GM18517 (cell line): ENCODE measurements around the gene H1-8.
"Not testable (repeated sequence)": the region's sequence is repeated elsewhere in the genome, so short reads cannot be mapped to it uniquely, and the experiment has no call there.

Source experiments
- ATAC-seq: cut with Tn5 transposase; IDR thresholded peaks from one replicate; pipeline ENCODE4 v1.9.1; 2021; ENCODE audit warnings: mild to moderate bottlenecking, moderate library complexity; ENCODE audit not compliant: unreplicated experiment

Gene H1-8

GRCh38 chr3:129514563-129514962 lies 28.4 kb upstream of the H1-8 start:
- no peak for ATAC-seq

- not testable (repeated sequence) for ATAC-seq
Observed at GRCh38 chr3:129515108-129515820, 27.7 kb upstream of the H1-8 start.

- not testable (repeated sequence) for ATAC-seq
Observed at GRCh38 chr3:129515821-129516432, 27.0 kb upstream of the H1-8 start.

- no peak for ATAC-seq
Observed at GRCh38 chr3:129517516-129517915, 25.5 kb upstream of the H1-8 start.

- ATAC-seq: no peak
Observed at GRCh38 chr3:129518038-129518561, 24.9 kb upstream of the H1-8 start.

GRCh38 chr3:129518581-129518980 lies 24.4 kb upstream of the H1-8 start:
- ATAC-seq: no peak

- ATAC-seq: no peak
Observed at GRCh38 chr3:129519449-129519848, 23.5 kb upstream of the H1-8 start.

GRCh38 chr3:129519896-129520715 lies 22.9 kb upstream of the H1-8 start:
- no peak for ATAC-seq

- ATAC-seq: no peak
Observed at GRCh38 chr3:129520960-129521359, 22.0 kb upstream of the H1-8 start.

- no peak for ATAC-seq
Observed at GRCh38 chr3:129521611-129522010, 21.4 kb upstream of the H1-8 start.

- ATAC-seq: no peak
Observed at GRCh38 chr3:129522953-129523352, 20.0 kb upstream of the H1-8 start.

- no peak for ATAC-seq
Observed at GRCh38 chr3:129524081-129524480, 18.9 kb upstream of the H1-8 start.

GRCh38 chr3:129525341-129525968 lies 17.5 kb upstream of the H1-8 start:
- ATAC-seq: no peak

GRCh38 chr3:129526121-129526900 lies 16.7 kb upstream of the H1-8 start:
- ATAC-seq: peak; percentile 80

GRCh38 chr3:129527262-129527661 lies 15.7 kb upstream of the H1-8 start:
- ATAC-seq: no peak

- ATAC-seq: no peak
Observed at GRCh38 chr3:129528589-129529100, 14.3 kb upstream of the H1-8 start, which contains the start of gene RHO. RHO (plus strand) TSS chr3:129528639; CDS start chr3:129528734, 95 bp downstream.

GRCh38 chr3:129529436-129530210 lies 13.4 kb upstream of the H1-8 start:
- no peak for ATAC-seq

- no peak for ATAC-seq
Observed at GRCh38 chr3:129530251-129530791, 12.7 kb upstream of the H1-8 start.

- ATAC-seq: no peak
Observed at GRCh38 chr3:129530821-129531220, 12.2 kb upstream of the H1-8 start.
